ENCODE results near the gene FDCSP.
"Not testable (repeated sequence)": the region's sequence is repeated elsewhere in the genome, so short reads cannot be mapped to it uniquely, and the experiment has no call there.

Gene FDCSP

GRCh38 chr4:70225824-70226223, at the start of gene FDCSP:
Gene FDCSP, plus strand, starts transcription at chr4:70226124. Its CDS starts 5,071 bp downstream, at chr4:70231195.
- DNase-seq (ENCODE audit: low spot score), result no peak

GRCh38 chr4:70177090-70177489, 48.8 kb upstream of the FDCSP start:
- no peak for DNase-seq (ENCODE audit: low spot score)

GRCh38 chr4:70178075-70178660, 47.8 kb upstream of the FDCSP start:
- DNase-seq (ENCODE audit: low spot score), result no peak

- no peak for DNase-seq (ENCODE audit: low spot score)
Measured at GRCh38 chr4:70179811-70180210, 46.1 kb upstream of the FDCSP start.

GRCh38 chr4:70181864-70182263, 44.1 kb upstream of the FDCSP start:
- DNase-seq (ENCODE audit: low spot score), result no peak

GRCh38 chr4:70182517-70183167, 43.3 kb upstream of the FDCSP start:
- DNase-seq (ENCODE audit: low spot score), result no peak

GRCh38 chr4:70183168-70183939, 42.6 kb upstream of the FDCSP start:
- DNase-seq (ENCODE audit: low spot score), result peak; percentile 51

GRCh38 chr4:70183940-70184246, 42.0 kb upstream of the FDCSP start:
- DNase-seq (ENCODE audit: low spot score), result no peak

- no peak for DNase-seq (ENCODE audit: low spot score)
Measured at GRCh38 chr4:70187216-70187615, 38.7 kb upstream of the FDCSP start.

- no peak for DNase-seq (ENCODE audit: low spot score)
Measured at GRCh38 chr4:70190579-70190978, 35.3 kb upstream of the FDCSP start.

GRCh38 chr4:70191647-70192046, 34.3 kb upstream of the FDCSP start:
- DNase-seq (ENCODE audit: low spot score), result no peak

- DNase-seq (ENCODE audit: low spot score), result no peak
Measured at GRCh38 chr4:70192895-70193294, 33.0 kb upstream of the FDCSP start.

GRCh38 chr4:70195425-70195824, 30.5 kb upstream of the FDCSP start, which contains the start of gene ODAM:
Gene ODAM, plus strand, starts transcription at chr4:70195725. Its CDS starts 819 bp downstream, at chr4:70196544.
- no peak for DNase-seq (ENCODE audit: low spot score)

GRCh38 chr4:70196857-70197256, 29.1 kb upstream of the FDCSP start:
- DNase-seq (ENCODE audit: low spot score), result no peak

- DNase-seq (ENCODE audit: low spot score), result peak; percentile 12
Measured at GRCh38 chr4:70197842-70198241, 28.1 kb upstream of the FDCSP start.

GRCh38 chr4:70203601-70204000, 22.3 kb upstream of the FDCSP start:
- DNase-seq (ENCODE audit: low spot score), result no peak

GRCh38 chr4:70212752-70213151, 13.2 kb upstream of the FDCSP start:
- DNase-seq (ENCODE audit: low spot score), result not testable (repeated sequence)

GRCh38 chr4:70216109-70216508, 9.8 kb upstream of the FDCSP start:
- DNase-seq (ENCODE audit: low spot score), result not testable (repeated sequence)

- not testable (repeated sequence) for DNase-seq (ENCODE audit: low spot score)
Measured at GRCh38 chr4:70216550-70216949, 9.4 kb upstream of the FDCSP start.

- DNase-seq (ENCODE audit: low spot score), result not testable (repeated sequence)
Measured at GRCh38 chr4:70221389-70221788, 4.5 kb upstream of the FDCSP start.

GRCh38 chr4:70221818-70222217, 4.1 kb upstream of the FDCSP start:
- DNase-seq (ENCODE audit: low spot score), result not testable (repeated sequence)

GRCh38 chr4:70236125-70236524, 10.2 kb downstream of the FDCSP start:
- DNase-seq (ENCODE audit: low spot score), result no peak
